PC-3 (cell line): ENCODE measurements around the gene EIPR1.

Source experiments
- CTCF ChIP-seq: fragments of 300-600 bp; sonication (generic); conservative IDR thresholded peaks from 2 replicates; pipeline ENCODE4 v1.5.1; 2017; ENCODE audit warnings: antibody characterized with exemption, low read depth, mild to moderate bottlenecking, low read length
- EZH2 ChIP-seq: fragments of 300-600 bp; sonication (generic); IDR thresholded peaks from one replicate; pipeline ENCODE4 v1.6.1; 2017; ENCODE audit warnings: antibody characterized with exemption, mild to moderate bottlenecking, low read length; ENCODE audit not compliant: unreplicated experiment
- EZH2phosphoT487 ChIP-seq: fragments of 300-600 bp; sonication (generic); IDR thresholded peaks from 2 replicates; pipeline ENCODE4 v1.6.1; 2018; ENCODE audit warnings: mild to moderate bottlenecking, antibody characterized with exemption, low read length, borderline replicate concordance

- no peak for TF ChIP-seq EZH2phosphoT487
- no peak for TF ChIP-seq CTCF
- no peak for TF ChIP-seq EZH2
These were observed 107.5 kb downstream of the EIPR1 start for GRCh38 chr2:3270095-3270478.
